Type B pancreatic cell (in vitro differentiated cells): ENCODE data around the gene ITGBL1. TPM values are rescaled to one million over a fixed set of nuclear protein-coding genes. Genes with fewer than 3 reads are reported as not detected.

Experiments
- DNase-seq: peaks from one replicate; pipeline ENCODE4 v3.0.0; 2021; ENCODE audit warnings: mixed read lengths; ENCODE audit not compliant: unreplicated experiment; ENCODE audit errors: extremely low spot score
- H3K27ac Mint-ChIP-seq: 2 replicates; pipeline ENCODE4 v1.8.0; 2021; ENCODE audit warnings: mild to moderate bottlenecking, mixed read lengths
- H3K27me3 Mint-ChIP-seq: 2 replicates; pipeline ENCODE4 v1.8.0; 2021; ENCODE audit warnings: mixed read lengths
- H3K36me3 Mint-ChIP-seq: 2 replicates; pipeline ENCODE4 v1.8.0; 2021; ENCODE audit warnings: mixed read lengths
- H3K4me1 Mint-ChIP-seq: one replicate; pipeline ENCODE4 v1.8.0; 2021; ENCODE audit warnings: mixed read lengths; ENCODE audit not compliant: unreplicated experiment
- H3K4me3 Mint-ChIP-seq: 2 replicates; pipeline ENCODE4 v1.8.0; 2021; ENCODE audit warnings: mild to moderate bottlenecking, mixed read lengths
- H3K9me3 Mint-ChIP-seq: 2 replicates; pipeline ENCODE4 v1.8.0; 2021; ENCODE audit warnings: mixed read lengths
- total RNA-seq: library from RNA; stranded (reverse); gene quantifications from 2 replicates; pipeline ENCODE4 v1.2.1, GENCODE V29; 2021; ENCODE audit warnings: low replicate concordance
- TF ChIP-seq, protein P1 (sequence below): fragments of 200-600 bp; sonication (generic); conservative IDR thresholded peaks from 2 replicates; pipeline ENCODE4 v1.5.0; 2021; ENCODE audit warnings: antibody characterized with exemption, mild to moderate bottlenecking

The ITGBL1 gene
- total RNA-seq, 1 donor from 2014 or later: 0.14 TPM

DNA sequence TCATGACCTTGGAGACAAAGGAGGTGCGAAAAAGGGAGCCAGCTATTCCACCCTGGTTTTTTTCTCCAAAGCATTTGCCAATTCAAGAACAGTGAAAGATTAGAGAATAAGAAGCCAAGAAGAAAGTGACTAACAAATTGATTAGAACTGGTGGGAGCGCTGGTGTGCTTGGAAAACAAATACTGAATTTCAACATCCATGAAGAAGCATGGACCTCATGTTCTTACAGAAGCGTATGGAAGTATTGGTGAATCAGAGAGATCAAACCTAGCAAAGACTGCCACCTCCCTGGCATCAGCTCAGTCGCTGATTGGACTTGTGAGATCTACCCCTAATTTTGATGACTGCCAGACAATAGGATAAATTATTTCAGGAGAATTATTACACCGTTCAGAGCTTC is 195.3 kb downstream of the ITGBL1 start:
- no peaks in the 10 kb centered on the region for H3K36me3 Mint-ChIP-seq
- no peak overlapping the region for H3K27ac Mint-ChIP-seq
- TF ChIP-seq, protein P1, sequence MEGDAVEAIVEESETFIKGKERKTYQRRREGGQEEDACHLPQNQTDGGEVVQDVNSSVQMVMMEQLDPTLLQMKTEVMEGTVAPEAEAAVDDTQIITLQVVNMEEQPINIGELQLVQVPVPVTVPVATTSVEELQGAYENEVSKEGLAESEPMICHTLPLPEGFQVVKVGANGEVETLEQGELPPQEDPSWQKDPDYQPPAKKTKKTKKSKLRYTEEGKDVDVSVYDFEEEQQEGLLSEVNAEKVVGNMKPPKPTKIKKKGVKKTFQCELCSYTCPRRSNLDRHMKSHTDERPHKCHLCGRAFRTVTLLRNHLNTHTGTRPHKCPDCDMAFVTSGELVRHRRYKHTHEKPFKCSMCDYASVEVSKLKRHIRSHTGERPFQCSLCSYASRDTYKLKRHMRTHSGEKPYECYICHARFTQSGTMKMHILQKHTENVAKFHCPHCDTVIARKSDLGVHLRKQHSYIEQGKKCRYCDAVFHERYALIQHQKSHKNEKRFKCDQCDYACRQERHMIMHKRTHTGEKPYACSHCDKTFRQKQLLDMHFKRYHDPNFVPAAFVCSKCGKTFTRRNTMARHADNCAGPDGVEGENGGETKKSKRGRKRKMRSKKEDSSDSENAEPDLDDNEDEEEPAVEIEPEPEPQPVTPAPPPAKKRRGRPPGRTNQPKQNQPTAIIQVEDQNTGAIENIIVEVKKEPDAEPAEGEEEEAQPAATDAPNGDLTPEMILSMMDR: no peak
- H3K9me3 Mint-ChIP-seq: no peaks in the 10 kb centered on the region
- no peak for DNase-seq
- H3K27me3 Mint-ChIP-seq: no peaks in the 10 kb centered on the region
- H3K4me3 Mint-ChIP-seq: no peak overlapping the region
- H3K4me1 Mint-ChIP-seq: no peaks in the 10 kb centered on the region

DNA sequence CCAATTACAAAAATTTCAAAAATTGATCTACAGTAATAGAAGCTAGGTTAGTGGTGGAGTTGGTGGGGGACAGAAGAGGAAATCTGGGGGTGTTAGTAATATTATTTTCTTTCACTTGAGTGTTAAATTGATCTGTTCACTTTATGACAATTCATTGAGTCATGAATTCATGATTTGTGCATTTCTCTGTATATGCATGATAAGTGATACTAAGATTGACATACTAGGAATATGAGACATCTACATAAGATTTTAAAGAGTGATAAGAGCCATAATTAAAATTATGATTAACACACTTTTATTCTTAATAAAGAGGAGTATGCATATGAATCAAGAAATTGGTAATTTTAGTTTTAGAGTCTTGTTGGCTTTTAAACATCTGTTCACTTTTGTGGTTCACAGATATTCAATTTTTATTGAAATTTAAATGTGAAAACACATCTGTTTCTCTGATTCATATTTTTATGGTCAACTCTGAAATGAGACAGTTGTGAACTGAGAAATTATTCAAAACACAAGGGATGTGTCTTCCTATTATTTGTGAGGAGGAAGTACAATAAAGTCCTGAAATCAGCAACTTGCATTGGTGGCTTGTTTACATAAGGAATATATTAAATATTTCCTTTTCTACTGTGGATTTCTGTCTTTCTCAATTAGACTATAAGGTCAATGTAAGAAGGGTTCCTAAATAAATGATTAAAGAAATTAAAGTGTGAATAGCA is 196.5 kb downstream of the ITGBL1 start:
- Mint-ChIP-seq H3K27me3 (no peaks in the 10 kb centered on the region), H3K4me3 (no peak overlapping the region), H3K27ac (no peak overlapping the region), H3K9me3 (no peaks in the 10 kb centered on the region), H3K36me3 (no peaks in the 10 kb centered on the region), H3K4me1 (no peaks in the 10 kb centered on the region)
- DNase-seq: no peak
- TF ChIP-seq, protein P1: no peak

- no peak for DNase-seq
- Mint-ChIP-seq H3K27ac (no peak overlapping the region), H3K4me1 (no peaks in the 10 kb centered on the region), H3K9me3 (peaks cover 2% of the 10 kb centered on the region), H3K4me3 (no peak overlapping the region), H3K27me3 (no peaks in the 10 kb centered on the region), H3K36me3 (no peaks in the 10 kb centered on the region)
- TF ChIP-seq, protein P1: no peak
Observed at GRCh38 chr13:101649488-101650126, 197.1 kb downstream of the ITGBL1 start.

DNA sequence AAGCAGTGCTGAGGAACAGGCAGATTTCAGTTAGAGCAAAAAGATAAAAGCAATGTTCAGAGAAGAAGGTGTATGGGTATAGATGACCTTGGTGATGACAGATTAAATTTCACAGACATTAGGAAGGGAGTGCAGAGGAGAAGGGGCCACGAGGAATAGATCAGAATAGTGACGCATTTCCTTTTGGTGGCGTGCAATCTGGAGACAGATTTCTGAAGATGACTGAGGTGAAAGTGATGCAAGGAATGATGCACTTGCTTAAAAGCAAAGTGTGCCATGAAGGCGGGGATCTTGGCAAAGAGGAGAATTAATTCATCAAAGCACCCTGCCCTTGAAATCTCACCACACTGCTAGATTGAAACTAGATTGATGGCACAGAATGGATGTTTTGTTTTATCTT is 202.4 kb downstream of the ITGBL1 start:
- TF ChIP-seq, protein P1: no peak
- Mint-ChIP-seq H3K27me3 (peaks cover under 1% of the 10 kb centered on the region), H3K9me3 (peaks cover 7% of the 10 kb centered on the region), H3K36me3 (no peaks in the 10 kb centered on the region), H3K27ac (no peak overlapping the region), H3K4me3 (no peak overlapping the region), H3K4me1 (no peaks in the 10 kb centered on the region)
- DNase-seq: no peak

GRCh38 chr13:101655435-101655834 is 203.0 kb downstream of the ITGBL1 start:
- H3K27me3 Mint-ChIP-seq: peaks cover 3% of the 10 kb centered on the region
- H3K9me3 Mint-ChIP-seq: peaks cover 7% of the 10 kb centered on the region
- no peaks in the 10 kb centered on the region for H3K4me1 Mint-ChIP-seq
- no peak overlapping the region for H3K27ac Mint-ChIP-seq
- TF ChIP-seq, protein P1: no peak
- H3K36me3 Mint-ChIP-seq: no peaks in the 10 kb centered on the region
- H3K4me3 Mint-ChIP-seq: no peak overlapping the region
- DNase-seq: no peak
